K562 (cell line): ENCODE results near the gene GOLPH3L. TPM values are rescaled to one million over a fixed set of nuclear protein-coding genes. Genes with fewer than 3 reads are reported as not detected.

Source experiments
- CC2D1A ChIP-seq: fragments of 450-650 bp; IDR thresholded peaks from 2 replicates; pipeline ENCODE4 v1.6.1; 2017; ENCODE audit warnings: mild to moderate bottlenecking
- CHAMP1 ChIP-seq: fragments of 450-650 bp; IDR thresholded peaks from 2 replicates; pipeline ENCODE4 v1.6.1; 2016; ENCODE audit warnings: mild to moderate bottlenecking
- CSDE1 ChIP-seq, 2 experiments: fragments of 450-650 bp; IDR thresholded peaks; 2 replicates each; pipeline ENCODE4 v1.6.1; 2016; ENCODE audit warnings: mild to moderate bottlenecking in 1 of 2
- DPF2 ChIP-seq: fragments of 450-650 bp; IDR thresholded peaks from 2 replicates; pipeline ENCODE4 v1.6.1; 2016
- E2F8 ChIP-seq: fragments of 450-650 bp; IDR thresholded peaks from 2 replicates; pipeline ENCODE4 v1.7.1; 2018; ENCODE audit warnings: mild to moderate bottlenecking, low read depth; ENCODE audit not compliant: partially characterized antibody
- ELF1 ChIP-seq: fragments of 200-800 bp; sonication (Bioruptor generic); IDR thresholded peaks from 2 replicates; pipeline ENCODE4 v1.6.1; 2016; ENCODE audit warnings: missing genetic modification characterization, missing compliant biosample characterization
- HNRNPH1 ChIP-seq: fragments of 200-400 bp; formaldehyde crosslinking; optimal IDR thresholded peaks from 2 replicates; pipeline ENCODE3; 2017; ENCODE audit warnings: low read depth, mild to moderate bottlenecking, low read length, moderate library complexity
- MEF2A ChIP-seq: IDR thresholded peaks from 2 replicates; pipeline ENCODE4 v1.6.1; 2011; ENCODE audit warnings: low read depth, mild to moderate bottlenecking, low read length, moderate library complexity; ENCODE audit not compliant: control insufficient read depth
- MTA3 ChIP-seq: fragments of 450-650 bp; formaldehyde crosslinking; IDR thresholded peaks from 2 replicates; pipeline ENCODE4 v1.6.1; 2017; ENCODE audit warnings: mild to moderate bottlenecking, borderline replicate concordance
- NFE2 ChIP-seq: IDR thresholded peaks from 2 replicates; pipeline ENCODE4 v1.6.1; 2014; ENCODE audit warnings: antibody characterized with exemption, low read depth
- NONO ChIP-seq, 2 experiments: fragments of 200-400 bp in 1 of 2; fragments of 450-650 bp in 1 of 2; formaldehyde crosslinking in 1 of 2; IDR thresholded peaks; 2 replicates each; pipeline ENCODE4 v1.6.1; 2017; ENCODE audit warnings: low read depth in 2 of 2, mild to moderate bottlenecking in 2 of 2, moderate library complexity in 2 of 2, low read length in 1 of 2
- RBFOX2 ChIP-seq: fragments of 200-400 bp; formaldehyde crosslinking; IDR thresholded peaks from 2 replicates; pipeline ENCODE4 v1.6.1; 2017; ENCODE audit warnings: low read depth, mild to moderate bottlenecking, low read length, moderate library complexity
- RFX5 ChIP-seq: IDR thresholded peaks from 2 replicates; pipeline ENCODE4 v1.6.1; 2011; ENCODE audit warnings: low read depth, mild to moderate bottlenecking, improper control_type of control experiment, low read length
- SAFB2 ChIP-seq: fragments of 200-400 bp; formaldehyde crosslinking; IDR thresholded peaks from 2 replicates; pipeline ENCODE4 v1.6.1; 2018; ENCODE audit warnings: borderline replicate concordance, low read length, low read depth, moderate library complexity; ENCODE audit not compliant: severe bottlenecking
- SNRNP70 ChIP-seq: fragments of 200-400 bp; formaldehyde crosslinking; optimal IDR thresholded peaks from 2 replicates; pipeline ENCODE3; 2017; ENCODE audit warnings: low read depth, low read length
- TARDBP ChIP-seq: fragments of 450-650 bp; IDR thresholded peaks from 2 replicates; pipeline ENCODE4 v1.6.1; 2016
- TCF3 ChIP-seq: sonication (generic); formaldehyde crosslinking; IDR thresholded peaks from 2 replicates; pipeline ENCODE4 v1.4.0; 2020; ENCODE audit warnings: mild to moderate bottlenecking, missing genetic modification reagents
- TSC22D4 ChIP-seq: fragments of 450-650 bp; IDR thresholded peaks from 2 replicates; pipeline ENCODE4 v1.6.1; 2016; ENCODE audit warnings: missing genetic modification characterization, missing biosample characterization, control low read depth
- ZBTB12 ChIP-seq: fragments of 250-450 bp; sonication (Bioruptor Pico); IDR thresholded peaks from 2 replicates; pipeline ENCODE4 v1.4.0; 2020
- ZBTB43 ChIP-seq: sonication (generic); formaldehyde crosslinking; IDR thresholded peaks from 2 replicates; pipeline ENCODE4 v1.8.0; 2023; ENCODE audit warnings: mild to moderate bottlenecking, missing genetic modification reagents
- ZNF778 ChIP-seq: fragments of 450-650 bp; formaldehyde crosslinking; IDR thresholded peaks from 2 replicates; pipeline ENCODE4 v1.4.0; 2020; ENCODE audit warnings: mild to moderate bottlenecking, moderate library complexity
- polyA plus RNA-seq, 8 experiments: library from polyadenylated mRNA; depleted of rRNA in 4 of 8; stranded (reverse) in 5 of 8; unstranded in 3 of 8; fragments of >200 nt; fragmentation: Nextera tagmentation in 2 of 8; fragmentation: Illumina TruSeq in 1 of 8; extraction: Ambion mirVana in 2 of 8; extraction: Trizol in 1 of 8; gene quantifications; 2 replicates each; pipeline versions ENCODE4 v1.2.1 to v1.2.3, GENCODE V29; 2011 to 2014; ENCODE audit warnings: inconsistent platforms in 1 of 8, missing spikeins in 1 of 8
- total RNA-seq, 7 experiments: library from RNA; depleted of rRNA in 6 of 7; stranded (reverse); fragments of >200 nt in 6 of 7; fragmentation: Illumina TruSeq in 2 of 7; extraction: Trizol in 2 of 7; gene quantifications; 2 replicates each; pipeline versions ENCODE4 v1.2.1 to v1.2.3, GENCODE V29; 2011 to 2021; ENCODE audit warnings: low replicate concordance in 1 of 7

Gene GOLPH3L
- total and polyA plus RNA-seq, 9 of the 15 experiments (the other 6 are each of a cell fraction or from before 2014, with no cell fraction given): 8.1 to 42.1 (median 21.6) TPM

- TF ChIP-seq ZBTB43 (no peak), NFE2 (0 out of 2 replicates have a peak, but pooled peaks have one; percentile 34), E2F8 (peak; percentile 75), TSC22D4 (no peak), CC2D1A (peak; percentile 85; the same call in 1 of the 2 replicates), DPF2 (peak; percentile 96), HNRNPH1 (no peak), RBFOX2 (no peak; the same call in 1 of the 2 replicates), RFX5 (no peak), SAFB2 (no peak), NONO (IDR thresholded peaks at IDR 0.05; ENCODE audit: low read depth in 2 of 2, low read length in 1 of 2) (no peak), TCF3 (CRISPR knock-in tag) (peak; percentile 88), CSDE1 (IDR thresholded peaks at IDR 0.05) (no peak), MTA3 (peak; percentile 67; the same call in 1 of the 2 replicates), SNRNP70 (no peak), ZNF778 (CRISPR knock-in tag) (no peak), ELF1 (tag) (no peak), ZBTB12 (no peak), TARDBP (no peak), MEF2A (peak; percentile 82), CHAMP1 (peak; percentile 62; the same call in 1 of the 2 replicates)
These were observed 77.1 kb downstream of the GOLPH3L start (continued) for GRCh38 chr1:150619576-150620509.
